Prostate gland (tissue), 2 donors: ENCODE measurements around the gene ZDHHC11. TPM values are rescaled to one million over a fixed set of nuclear protein-coding genes. Genes with fewer than 3 reads are reported as not detected.

ENCODE experiments used
- DNase-seq: peaks from one replicate; pipeline ENCODE4 v3.0.0-alpha.2; 2019; ENCODE audit warnings: low spot score
- H3K27ac ChIP-seq, 2 donors: fragments of 200-600 bp; sonication (generic); 2 replicates each; pipeline ENCODE4 v1.5.1; 2017 to 2019
- H3K27me3 ChIP-seq: fragments of 200-600 bp; sonication (generic); replicated peaks from 2 replicates; pipeline ENCODE4 v1.5.1; 2019; ENCODE audit not compliant: insufficient read depth
- H3K36me3 ChIP-seq, 2 donors: fragments of 200-600 bp; sonication (generic); 1 replicate in 1 of 2; 2 replicates in 1 of 2; pipeline versions ENCODE4 v1.5.1 to v1.8.1; 2017 to 2019
- H3K4me1 ChIP-seq: fragments of 200-600 bp; sonication (generic); replicated peaks from 2 replicates; pipeline ENCODE4 v1.5.1; 2019
- H3K4me3 ChIP-seq, 2 donors: fragments of 200-600 bp; sonication (generic); 2 replicates each; pipeline ENCODE4 v1.5.1; 2017 to 2019
- H3K9me3 ChIP-seq: fragments of 200-600 bp; sonication (generic); 2 replicates; pipeline ENCODE4 v1.5.1; 2017
- CTCF ChIP-seq, 4 experiments: fragments of 200-600 bp in 2 of 4; fragments of 450-650 bp in 2 of 4; sonication (generic) in 2 of 4; IDR thresholded peaks; 1 replicate in 3 of 4; 2 replicates in 1 of 4; pipeline ENCODE4 v1.5.1; 2016 to 2019; ENCODE audit warnings: antibody characterized with exemption in 4 of 4, mild to moderate bottlenecking in 2 of 4, moderate library complexity in 2 of 4
- POLR2A ChIP-seq: fragments of 450-650 bp; IDR thresholded peaks from one replicate; pipeline ENCODE4 v1.6.1; 2016; ENCODE audit warnings: antibody characterized with exemption, mild to moderate bottlenecking
- POLR2AphosphoS5 ChIP-seq: sonication (generic); formaldehyde crosslinking; IDR thresholded peaks from one replicate; pipeline ENCODE4 v1.6.1; 2017; ENCODE audit warnings: antibody characterized with exemption
- WGBS: methylation state at CpG from one replicate; pipeline ENCODE4 v1.1.5; 2018; 5-methylcytosine and 5-hydroxymethylcytosine counted together
- intact Hi-C: fragments of 100-400 bp; cut with DNase I; formaldehyde crosslinking; loops from one replicate; pipeline ENCODE4 v1.14.2; 2022
- total RNA-seq, 2 donors: library from RNA; depleted of rRNA; stranded (reverse); fragments of >200 nt; gene quantifications; one replicate each; pipeline ENCODE4 v1.1.0, GENCODE V29; 2016

The ZDHHC11 gene
- total RNA-seq, 2 donors from 2014 or later, result 1.2 to 9.8 TPM

- no peak for DNase-seq
- Histone ChIP-seq H3K27ac (no peak overlapping the region), H3K27me3 (no peaks in the 10 kb centered on the region), H3K9me3 (no peaks in the 10 kb centered on the region), H3K4me3 (no peak overlapping the region), H3K36me3 (peaks cover 7 to 40% of the 10 kb centered on the region in 2 donors), H3K4me1 (no peaks in the 10 kb centered on the region)
- intact Hi-C loops, result no loop called here
- TF ChIP-seq POLR2A, result no peak
- TF ChIP-seq CTCF (IDR thresholded peaks at IDR 0.05), result no peak
- no peak for TF ChIP-seq POLR2AphosphoS5
- 88% methylated on average over 8 of the region's 8 CpGs for WGBS
Observed at GRCh38 chr5:873328-873727, 22.5 kb upstream of the ZDHHC11 start.

GRCh38 chr5:872301-872700 is 21.5 kb upstream of the ZDHHC11 start:
- DNase-seq, result no peak
- intact Hi-C loops, result no loop called here
- Histone ChIP-seq H3K9me3 (no peaks in the 10 kb centered on the region), H3K4me3 (no peak overlapping the region), H3K27me3 (no peaks in the 10 kb centered on the region), H3K4me1 (no peaks in the 10 kb centered on the region), H3K27ac (no peak overlapping the region), H3K36me3 (peaks cover 12 to 30% of the 10 kb centered on the region in 2 donors)
- no peak for TF ChIP-seq POLR2A
- TF ChIP-seq POLR2AphosphoS5, result no peak
- no peak for TF ChIP-seq CTCF (IDR thresholded peaks at IDR 0.05)
- 84% methylated on average over 10 of the region's 10 CpGs for WGBS

- Histone ChIP-seq H3K27me3 (no peaks in the 10 kb centered on the region), H3K4me1 (no peaks in the 10 kb centered on the region), H3K36me3 (peaks cover 12 to 27% of the 10 kb centered on the region in 2 donors), H3K27ac (no peak overlapping the region), H3K9me3 (no peaks in the 10 kb centered on the region), H3K4me3 (no peak overlapping the region)
- 95% methylated on average over 29 of the region's 29 CpGs for WGBS
- TF ChIP-seq POLR2A, result no peak
- intact Hi-C loops, result no loop called here
- no peak for DNase-seq
Observed at GRCh38 chr5:871596-872298, 21.0 kb upstream of the ZDHHC11 start.

- intact Hi-C loops, result no loop called here
- no peak overlapping the region for H3K27ac ChIP-seq
- TF ChIP-seq POLR2A, result no peak
- no peak for TF ChIP-seq CTCF (IDR thresholded peaks at IDR 0.05)
- TF ChIP-seq POLR2AphosphoS5, result no peak
Observed at GRCh38 chr5:870956-871355, 20.2 kb upstream of the ZDHHC11 start.

DNA sequence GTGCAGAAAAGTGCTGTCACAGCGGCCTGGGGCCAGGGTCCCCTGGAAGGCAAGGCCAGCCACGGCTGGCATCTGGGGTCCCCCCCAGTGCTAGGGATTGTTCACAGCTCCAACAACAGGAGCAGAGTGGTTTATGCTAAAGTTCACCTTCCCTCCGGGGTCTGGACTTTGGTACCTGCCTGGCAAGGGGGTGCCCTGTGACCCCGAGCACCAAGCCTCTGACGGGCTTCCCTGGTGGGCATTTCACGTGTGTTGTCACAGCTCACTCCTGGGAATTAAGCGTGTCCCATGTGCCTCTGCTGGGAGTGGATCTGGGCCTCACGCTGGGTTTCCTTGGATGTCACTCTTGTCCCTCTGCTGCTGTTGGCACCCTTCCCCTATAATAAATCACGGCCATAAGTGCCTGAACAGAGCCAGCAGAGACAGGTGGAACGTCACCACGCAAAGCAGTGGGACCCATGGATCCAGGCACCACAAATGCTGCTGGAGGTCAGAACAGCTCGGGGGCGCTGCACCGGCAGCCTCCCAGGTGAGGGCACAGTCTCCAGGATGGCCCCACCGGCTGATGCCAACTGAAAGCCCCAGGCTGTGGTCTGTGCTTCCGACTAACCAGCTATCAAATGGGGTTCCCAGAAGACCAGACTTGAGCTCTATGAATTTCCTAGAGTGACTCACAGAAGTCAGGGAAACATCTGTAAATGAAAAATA is 17.8 kb upstream of the ZDHHC11 start:
- H3K27me3 ChIP-seq, result no peaks in the 10 kb centered on the region
- H3K36me3 ChIP-seq, result peaks cover 12 to 35% of the 10 kb centered on the region in 2 donors
- DNase-seq, result no peak
- H3K4me3 ChIP-seq, result no peak overlapping the region
- TF ChIP-seq POLR2A (no peak), CTCF (IDR thresholded peaks at IDR 0.05) (no peak), POLR2AphosphoS5 (no peak)
- H3K4me1 ChIP-seq, result no peaks in the 10 kb centered on the region
- no peak overlapping the region for H3K27ac ChIP-seq
- intact Hi-C loops, result no loop called here
- WGBS, result 94% methylated on average over 16 of the region's 16 CpGs
- no peaks in the 10 kb centered on the region for H3K9me3 ChIP-seq

More at GRCh38 chr5:870956-871355, 20.2 kb upstream of the ZDHHC11 start:
- no peak overlapping the region for H3K4me3 ChIP-seq
- H3K27me3 ChIP-seq, result no peaks in the 10 kb centered on the region
- no peaks in the 10 kb centered on the region for H3K9me3 ChIP-seq
- no peak for DNase-seq
- H3K4me1 ChIP-seq, result no peaks in the 10 kb centered on the region
- WGBS, result 100% methylated on average over 5 of the region's 5 CpGs
- H3K36me3 ChIP-seq, result peaks cover 12 to 27% of the 10 kb centered on the region in 2 donors
